Measurements from ENCODE around the gene LHPP. TPM values are rescaled to one million over a fixed set of nuclear protein-coding genes. Genes with fewer than 3 reads are reported as not detected.

The LHPP gene
- total RNA-seq, 1 donor, result 20.4 TPM

DNA sequence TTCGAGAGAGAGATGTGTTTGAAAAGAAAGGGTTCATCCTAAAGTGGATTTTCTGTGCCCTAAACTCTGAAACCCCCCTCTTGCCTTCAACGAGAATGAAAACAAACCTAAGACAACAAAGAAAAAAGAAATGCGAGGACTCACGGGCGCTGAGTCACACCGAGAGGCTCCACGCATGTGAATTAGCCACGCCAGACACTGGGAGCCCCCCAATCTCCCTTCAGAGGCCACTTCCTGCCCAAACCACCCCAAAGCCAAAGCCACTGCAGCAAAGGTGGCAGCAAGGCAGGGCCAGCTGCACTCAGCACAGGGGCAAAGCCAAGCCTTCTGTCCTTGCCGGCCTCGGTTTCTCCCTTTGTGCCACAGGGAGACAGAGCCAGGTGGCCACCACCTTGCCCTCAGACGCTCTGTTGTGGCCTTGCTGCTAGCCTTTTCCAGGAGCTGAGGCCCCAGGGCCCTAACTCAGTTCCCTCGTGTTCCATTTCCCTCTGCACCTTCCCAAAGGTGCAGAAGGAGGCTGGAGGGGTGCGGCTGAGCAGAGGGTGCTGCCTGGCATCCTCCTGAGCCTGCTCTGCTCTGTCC lies 189.3 kb downstream of the LHPP start:
- H3K4me1 ChIP-seq (ENCODE audit: insufficient read depth, low read length), result peaks cover 100% of the 10 kb centered on the region
- no peaks in the 10 kb centered on the region for H3K9me3 ChIP-seq (ENCODE audit: low read depth, low read length)
- H3K4me3 ChIP-seq (ENCODE audit: low read length), result no peak overlapping the region
- no peaks in the 10 kb centered on the region for H3K27me3 ChIP-seq (ENCODE audit: insufficient read depth, low read length)

DNA sequence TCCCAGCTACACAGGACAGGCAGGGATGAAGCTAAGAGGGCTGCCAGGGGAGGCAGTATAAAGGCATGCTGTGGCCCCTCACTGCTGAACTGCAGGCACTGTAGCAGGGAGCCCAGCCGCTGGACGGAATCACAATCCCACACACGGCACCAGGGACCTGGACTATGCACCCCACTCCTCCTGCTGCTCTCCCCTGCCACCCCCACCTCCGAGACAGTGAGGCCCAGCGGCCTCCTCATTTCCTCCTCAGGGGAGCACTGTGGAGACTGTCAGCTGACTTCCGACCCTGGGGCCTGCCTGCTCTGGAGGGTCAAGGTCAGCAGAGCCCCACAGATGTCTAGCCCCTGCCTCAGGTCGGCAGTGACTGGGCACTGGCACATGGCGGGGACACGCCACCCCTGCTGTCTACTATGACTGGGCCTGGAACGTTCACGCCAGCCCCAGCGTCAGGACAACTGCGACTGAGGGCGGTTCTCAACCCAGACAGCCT lies 189.8 kb downstream of the LHPP start:
- Histone ChIP-seq H3K9me3 (ENCODE audit: low read depth, low read length) (no peaks in the 10 kb centered on the region), H3K4me1 (ENCODE audit: insufficient read depth, low read length) (peaks cover 100% of the 10 kb centered on the region), H3K27me3 (ENCODE audit: insufficient read depth, low read length) (no peaks in the 10 kb centered on the region), H3K4me3 (ENCODE audit: low read length) (no peak overlapping the region)

DNA sequence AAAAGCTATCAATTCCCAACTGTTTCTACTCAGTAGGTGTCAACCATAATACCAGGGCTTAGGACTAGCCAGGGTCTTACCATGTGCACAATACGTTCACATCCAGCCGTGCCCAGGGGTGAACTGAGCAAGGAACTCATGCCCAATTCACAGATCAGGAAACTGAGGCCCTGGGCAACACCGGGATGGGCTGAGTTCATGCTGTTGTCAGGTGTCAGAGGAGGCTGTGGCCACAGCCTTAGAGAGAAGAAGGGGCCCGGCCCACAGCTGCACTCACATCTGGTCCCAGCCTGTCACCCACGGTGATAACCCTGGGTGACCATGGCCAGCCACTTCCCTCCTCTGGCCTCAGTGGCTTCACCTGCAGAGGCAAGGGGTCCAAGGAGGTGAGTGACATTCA lies 190.6 kb downstream of the LHPP start:
- Histone ChIP-seq H3K9me3 (ENCODE audit: low read depth, low read length) (no peaks in the 10 kb centered on the region), H3K4me1 (ENCODE audit: insufficient read depth, low read length) (peaks cover 94% of the 10 kb centered on the region), H3K27me3 (ENCODE audit: insufficient read depth, low read length) (no peaks in the 10 kb centered on the region), H3K4me3 (ENCODE audit: low read length) (no peak overlapping the region)

DNA sequence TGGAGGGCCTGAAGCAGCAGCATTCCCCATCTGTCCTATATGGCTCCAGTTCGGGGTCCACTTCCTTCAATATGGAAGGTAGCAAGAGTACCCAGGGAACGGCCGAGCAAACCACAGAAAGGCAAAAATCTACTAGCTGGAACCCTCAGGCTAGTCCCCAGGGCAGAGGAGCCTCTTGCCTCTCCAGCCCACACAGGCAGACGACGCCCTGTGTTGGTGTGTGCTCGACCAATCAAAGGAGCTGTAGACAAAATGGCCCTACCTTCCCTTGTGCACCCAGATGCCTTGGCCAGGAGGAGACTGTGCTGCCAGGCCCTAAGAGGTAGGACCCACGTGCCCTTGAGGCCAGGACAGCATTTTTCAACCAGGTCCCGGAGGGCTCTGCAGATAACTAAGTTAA lies 191.1 kb downstream of the LHPP start:
- Histone ChIP-seq H3K9me3 (ENCODE audit: low read depth, low read length) (no peaks in the 10 kb centered on the region), H3K27me3 (ENCODE audit: insufficient read depth, low read length) (no peaks in the 10 kb centered on the region)

DNA sequence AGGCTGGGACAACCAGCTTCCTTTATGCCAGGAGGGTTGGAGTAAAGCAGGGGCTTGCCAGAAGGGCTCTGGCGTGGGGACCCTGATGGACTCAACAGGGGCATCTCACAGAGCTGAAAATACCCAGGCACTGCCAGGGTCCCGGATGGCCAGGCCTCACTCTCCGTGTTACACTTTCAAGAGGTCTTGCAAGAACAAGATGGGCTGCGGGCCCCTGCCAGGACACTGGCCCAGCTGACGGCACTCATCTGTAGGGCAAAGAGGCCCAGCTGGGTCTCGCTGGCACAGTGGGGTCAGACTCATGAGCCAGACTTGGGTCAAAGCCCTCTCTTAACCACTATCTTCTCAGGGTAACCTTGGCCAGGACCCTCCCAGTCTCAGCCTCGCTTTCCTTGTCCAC lies 191.7 kb downstream of the LHPP start:
- Histone ChIP-seq H3K9me3 (ENCODE audit: low read depth, low read length) (no peaks in the 10 kb centered on the region), H3K27me3 (ENCODE audit: insufficient read depth, low read length) (no peaks in the 10 kb centered on the region), H3K4me1 (ENCODE audit: insufficient read depth, low read length) (peaks cover 94% of the 10 kb centered on the region), H3K4me3 (ENCODE audit: low read length) (no peak overlapping the region)

More for the DNA sequence above, 191.1 kb downstream of the LHPP start:
- Histone ChIP-seq H3K4me1 (ENCODE audit: insufficient read depth, low read length) (peaks cover 94% of the 10 kb centered on the region), H3K4me3 (ENCODE audit: low read length) (no peak overlapping the region)

DNA sequence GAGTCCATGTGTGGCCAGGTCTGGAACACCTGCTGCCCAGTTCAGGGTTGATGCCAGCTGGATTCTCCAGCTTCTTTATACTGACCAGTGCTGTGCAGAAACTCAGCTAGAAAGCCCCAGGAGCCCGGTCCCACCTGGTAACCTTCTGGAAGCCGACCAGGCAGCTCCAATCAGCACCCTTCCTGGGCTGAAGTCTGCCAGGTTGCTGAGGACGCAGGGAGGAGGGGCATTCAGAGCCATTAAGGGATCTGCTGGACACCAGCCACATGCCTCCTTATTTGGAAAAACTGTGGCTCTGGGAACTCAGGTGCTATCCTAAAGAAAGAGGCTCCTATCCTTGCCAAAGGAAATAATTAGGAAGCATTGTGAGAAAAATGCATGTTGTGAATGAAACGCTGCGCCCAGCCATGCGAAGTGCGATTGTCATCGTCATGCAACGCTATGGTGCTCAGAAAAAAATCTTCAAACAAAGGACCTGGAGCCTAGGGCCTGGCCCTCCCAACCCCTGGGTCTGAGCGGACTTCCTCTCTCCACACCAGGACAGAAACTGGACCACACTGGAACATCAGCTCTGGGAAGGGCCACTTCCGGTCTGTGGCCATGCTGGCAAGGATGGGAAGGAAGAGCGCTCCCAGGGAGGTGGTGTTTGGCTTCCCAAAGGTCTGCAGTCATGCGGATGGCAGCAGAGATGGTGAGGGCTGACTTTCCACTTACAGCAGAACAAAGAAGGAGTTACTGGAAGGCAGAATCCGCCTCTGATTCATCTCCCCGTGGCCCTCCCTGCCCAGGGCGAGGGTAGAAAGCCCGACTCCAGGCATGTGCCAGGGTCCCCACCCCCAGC lies 192.4 kb downstream of the LHPP start:
- Histone ChIP-seq H3K4me1 (ENCODE audit: insufficient read depth, low read length) (peaks cover 94% of the 10 kb centered on the region), H3K4me3 (ENCODE audit: low read length) (no peak overlapping the region), H3K9me3 (ENCODE audit: low read depth, low read length) (no peaks in the 10 kb centered on the region), H3K27me3 (ENCODE audit: insufficient read depth, low read length) (no peaks in the 10 kb centered on the region)

DNA sequence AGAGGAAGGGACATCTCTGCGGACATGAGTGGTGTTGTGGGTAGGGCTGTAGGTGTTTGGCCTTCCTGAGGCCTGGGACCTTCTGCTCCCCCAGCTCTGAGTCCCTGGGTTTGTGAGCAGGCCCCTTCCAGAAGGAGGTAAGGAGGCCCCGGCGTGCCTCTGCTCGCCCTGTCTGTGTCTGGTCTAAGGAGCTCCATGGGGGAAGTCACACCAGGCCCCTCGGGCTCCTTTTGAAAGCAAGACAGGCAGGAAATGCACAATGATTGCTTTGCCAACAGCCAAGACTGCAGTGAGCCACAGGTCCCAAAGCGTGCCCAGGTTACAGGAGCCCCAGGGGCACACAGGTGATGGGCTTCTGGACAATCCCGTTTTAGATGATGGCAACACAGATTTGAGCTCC lies 193.1 kb downstream of the LHPP start:
- Histone ChIP-seq H3K27me3 (ENCODE audit: insufficient read depth, low read length) (no peaks in the 10 kb centered on the region), H3K4me1 (ENCODE audit: insufficient read depth, low read length) (peaks cover 94% of the 10 kb centered on the region), H3K4me3 (ENCODE audit: low read length) (no peak overlapping the region)

DNA sequence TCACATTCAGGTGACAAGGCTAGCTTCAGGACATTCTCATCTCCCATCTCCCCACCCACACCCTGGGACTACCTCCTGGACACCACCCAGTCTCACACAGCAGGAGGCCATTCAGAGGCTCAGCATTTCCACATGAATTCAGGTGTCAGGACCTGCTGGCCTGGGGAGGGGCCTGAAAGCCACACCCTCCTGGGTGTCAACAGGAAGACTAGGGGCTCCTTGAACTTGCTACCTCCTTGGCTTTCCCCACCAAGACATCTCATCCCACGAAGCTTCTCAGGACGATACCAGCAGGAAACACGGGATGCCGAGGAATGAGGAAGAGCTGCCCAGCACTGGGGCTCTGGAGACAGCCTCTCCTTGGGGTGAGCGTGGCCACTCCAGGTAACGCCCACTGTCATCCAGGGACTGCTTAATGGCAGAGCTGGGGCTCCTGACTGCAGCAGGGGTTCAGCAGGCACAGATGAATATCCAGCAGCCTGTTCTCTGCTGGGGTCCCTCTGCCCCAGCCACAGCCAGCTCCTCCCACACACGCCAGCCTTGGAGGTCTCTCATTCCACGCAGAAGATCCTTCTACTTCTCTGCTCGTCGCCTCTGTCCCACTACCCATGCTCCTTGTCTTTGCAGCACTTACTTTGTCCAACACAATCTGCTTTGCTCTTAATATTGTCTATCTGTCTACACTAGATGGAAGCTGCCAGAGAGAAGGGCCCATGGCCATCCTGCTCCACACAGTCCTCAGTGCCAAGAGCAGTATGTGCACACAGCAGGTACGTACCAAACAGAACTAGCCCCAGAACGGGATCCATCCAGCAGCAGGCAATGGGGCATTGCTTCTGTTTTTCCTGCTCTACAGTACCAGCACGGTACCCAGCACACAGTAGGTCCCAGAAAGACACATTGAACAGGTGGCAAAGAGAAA lies 193.8 kb downstream of the LHPP start:
- peaks cover 94% of the 10 kb centered on the region for H3K4me1 ChIP-seq (ENCODE audit: insufficient read depth, low read length)
- H3K27me3 ChIP-seq (ENCODE audit: insufficient read depth, low read length), result no peaks in the 10 kb centered on the region
- H3K9me3 ChIP-seq (ENCODE audit: low read depth, low read length), result no peaks in the 10 kb centered on the region
- H3K4me3 ChIP-seq (ENCODE audit: low read length), result no peak overlapping the region

More for the DNA sequence above, 193.1 kb downstream of the LHPP start:
- H3K9me3 ChIP-seq (ENCODE audit: low read depth, low read length), result no peaks in the 10 kb centered on the region

DNA sequence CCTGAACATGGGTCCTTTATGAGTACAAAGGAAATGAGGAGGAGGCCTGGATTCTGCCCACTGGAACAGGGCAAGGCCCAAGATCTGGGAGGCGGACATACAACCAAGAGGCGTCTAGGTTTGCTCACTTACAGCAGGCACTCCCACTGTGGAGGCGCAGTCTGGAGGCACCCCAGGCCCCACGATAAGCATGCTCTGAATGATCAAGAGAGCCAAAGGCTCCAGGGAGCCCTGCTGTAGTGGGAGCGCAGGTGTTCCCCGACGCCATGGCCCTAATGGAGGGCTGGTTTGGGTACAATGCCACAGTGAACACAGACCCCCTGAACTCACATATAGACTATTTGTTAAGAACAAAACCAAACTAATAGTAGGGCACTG lies 194.5 kb downstream of the LHPP start:
- Histone ChIP-seq H3K4me1 (ENCODE audit: insufficient read depth, low read length) (peaks cover 93% of the 10 kb centered on the region), H3K4me3 (ENCODE audit: low read length) (no peak overlapping the region), H3K9me3 (ENCODE audit: low read depth, low read length) (no peaks in the 10 kb centered on the region), H3K27me3 (ENCODE audit: insufficient read depth, low read length) (no peaks in the 10 kb centered on the region)

DNA sequence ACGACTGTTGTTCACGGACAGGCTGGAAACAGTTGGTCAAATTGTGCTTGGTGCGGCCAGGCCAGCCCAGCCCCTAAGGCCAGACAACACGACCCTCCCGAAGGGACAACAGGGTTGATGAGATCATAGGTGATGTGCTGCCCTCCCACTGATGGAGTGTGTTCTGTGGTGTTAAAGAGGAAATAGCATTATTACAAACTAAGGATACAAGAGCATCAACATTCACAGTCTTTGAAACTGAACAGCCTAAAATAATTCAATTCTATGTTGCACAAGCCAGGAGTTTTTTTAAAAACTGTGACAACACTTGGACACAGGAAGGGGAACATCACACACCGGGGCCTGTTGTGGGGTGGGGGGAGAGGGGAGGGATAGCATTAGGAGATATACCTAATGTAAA lies 194.9 kb downstream of the LHPP start:
- Histone ChIP-seq H3K4me1 (ENCODE audit: insufficient read depth, low read length) (peaks cover 93% of the 10 kb centered on the region), H3K27me3 (ENCODE audit: insufficient read depth, low read length) (no peaks in the 10 kb centered on the region), H3K9me3 (ENCODE audit: low read depth, low read length) (no peaks in the 10 kb centered on the region), H3K4me3 (ENCODE audit: low read length) (no peak overlapping the region)

DNA sequence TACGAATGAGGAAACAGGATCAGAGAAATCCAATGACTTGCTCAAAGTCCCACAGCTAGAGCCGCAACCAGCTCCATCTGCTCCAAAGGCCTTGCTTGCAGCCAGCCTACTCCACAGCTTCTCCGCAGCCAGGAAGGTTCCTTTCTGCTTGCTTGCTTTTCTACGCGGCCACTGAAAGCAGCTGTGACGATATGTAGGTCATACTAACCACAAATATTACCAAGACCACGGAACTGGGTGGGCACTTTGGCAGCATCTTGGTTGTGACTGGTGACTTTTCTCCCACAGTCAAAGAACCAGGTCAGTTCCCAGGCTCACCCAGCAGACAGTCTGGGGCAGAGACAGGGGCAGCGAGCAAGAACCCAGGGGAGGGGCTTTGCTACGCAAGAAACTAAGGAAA lies 196.2 kb downstream of the LHPP start:
- no peaks in the 10 kb centered on the region for H3K27me3 ChIP-seq (ENCODE audit: insufficient read depth, low read length)
- no peaks in the 10 kb centered on the region for H3K9me3 ChIP-seq (ENCODE audit: low read depth, low read length)
- H3K4me1 ChIP-seq (ENCODE audit: insufficient read depth, low read length), result peaks cover 81% of the 10 kb centered on the region
- H3K4me3 ChIP-seq (ENCODE audit: low read length), result no peak overlapping the region

DNA sequence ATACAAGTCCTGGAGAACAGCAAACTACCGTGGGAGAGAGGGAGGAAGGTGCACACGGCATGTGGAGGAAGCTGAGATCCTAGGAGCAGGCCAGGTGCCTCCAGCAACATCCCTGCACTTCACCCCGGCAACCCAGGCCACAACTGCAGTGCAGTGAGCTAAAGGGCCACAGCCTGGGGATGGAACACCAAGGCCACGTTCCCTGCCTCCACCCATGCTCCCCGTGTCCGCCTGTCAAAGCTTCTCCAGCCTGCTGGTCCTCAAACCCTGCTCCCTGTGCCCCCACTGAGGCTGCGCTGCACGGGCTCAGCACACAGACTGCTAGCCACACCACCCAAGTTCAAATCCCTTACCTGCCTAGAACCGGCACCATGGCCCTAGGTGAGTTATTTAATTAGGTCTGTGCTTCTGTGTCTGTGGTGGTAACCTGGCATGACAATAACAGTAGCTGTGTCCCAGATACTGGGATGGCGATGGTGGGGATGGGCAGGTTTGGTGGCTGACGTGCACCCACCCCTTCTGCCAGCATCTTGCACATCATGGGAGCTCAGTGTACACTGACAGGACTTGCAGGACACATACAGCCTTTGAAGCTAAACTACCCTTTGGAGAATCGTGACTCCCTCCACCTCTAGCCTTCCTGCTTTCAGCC lies 197.1 kb downstream of the LHPP start:
- Histone ChIP-seq H3K27me3 (ENCODE audit: insufficient read depth, low read length) (no peaks in the 10 kb centered on the region), H3K4me3 (ENCODE audit: low read length) (no peak overlapping the region), H3K4me1 (ENCODE audit: insufficient read depth, low read length) (peaks cover 72% of the 10 kb centered on the region)

DNA sequence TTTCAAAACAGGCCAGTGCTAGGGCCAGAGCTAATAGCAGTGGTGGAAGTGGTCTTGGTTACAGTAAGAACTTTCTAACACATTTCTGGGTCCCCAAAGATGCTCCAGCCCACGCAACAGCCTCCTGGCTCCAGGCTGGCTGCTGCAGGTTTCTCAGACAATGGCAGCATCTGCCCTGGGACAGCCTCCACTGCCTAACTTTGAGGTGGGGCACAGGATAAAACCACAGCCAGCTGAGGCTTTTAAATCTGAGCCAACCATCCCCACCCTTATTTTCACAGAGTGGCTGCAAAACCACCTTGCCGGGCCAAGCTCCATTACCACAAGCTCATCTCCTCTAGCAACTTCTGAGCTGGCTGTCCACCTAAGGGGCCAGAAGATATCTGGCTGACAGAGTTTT lies 197.8 kb downstream of the LHPP start:
- Histone ChIP-seq H3K4me1 (ENCODE audit: insufficient read depth, low read length) (peaks cover 65% of the 10 kb centered on the region), H3K27me3 (ENCODE audit: insufficient read depth, low read length) (no peaks in the 10 kb centered on the region), H3K4me3 (ENCODE audit: low read length) (no peak overlapping the region), H3K9me3 (ENCODE audit: low read depth, low read length) (no peaks in the 10 kb centered on the region)

More for the DNA sequence above, 197.1 kb downstream of the LHPP start:
- H3K9me3 ChIP-seq (ENCODE audit: low read depth, low read length), result no peaks in the 10 kb centered on the region

DNA sequence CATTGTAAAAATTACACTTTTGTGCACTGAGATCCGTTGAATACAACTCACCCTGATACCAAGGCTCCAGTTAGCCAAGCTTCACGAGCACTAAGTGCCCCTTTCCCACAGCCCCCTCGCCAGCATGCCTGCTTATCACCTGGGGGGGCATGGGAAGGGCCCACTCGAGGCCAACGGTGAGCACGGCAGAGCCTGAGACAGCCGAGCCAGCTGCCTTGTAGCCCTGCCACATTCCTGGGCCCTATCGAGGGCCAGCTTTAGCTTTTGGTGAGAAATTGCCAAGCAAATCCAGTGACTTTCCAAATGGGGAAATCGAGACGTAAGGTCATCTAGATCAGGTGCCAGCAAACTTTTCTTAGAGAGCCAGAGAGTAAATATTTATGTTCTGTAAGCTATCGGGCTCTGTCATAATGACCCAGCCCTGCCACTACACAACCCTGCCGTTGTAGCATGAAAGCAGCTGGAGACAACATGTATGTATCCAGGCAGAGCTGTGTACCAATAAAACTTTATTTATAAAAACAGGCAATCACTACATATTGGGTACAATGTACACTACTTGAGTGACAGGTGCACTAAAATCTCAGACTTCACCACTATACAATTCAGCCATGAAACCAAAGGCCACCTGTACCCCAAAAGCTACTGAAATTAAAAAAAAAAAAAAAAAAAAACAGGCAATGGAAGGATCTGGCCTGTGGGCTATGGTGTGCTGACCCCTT lies 198.9 kb downstream of the LHPP start:
- H3K4me3 ChIP-seq (ENCODE audit: low read length), result no peak overlapping the region
- H3K9me3 ChIP-seq (ENCODE audit: low read depth, low read length), result no peaks in the 10 kb centered on the region
- peaks cover 53% of the 10 kb centered on the region for H3K4me1 ChIP-seq (ENCODE audit: insufficient read depth, low read length)
- H3K27me3 ChIP-seq (ENCODE audit: insufficient read depth, low read length), result no peaks in the 10 kb centered on the region

All from mononuclear cell (primary cell).